ENCODE data around the gene OTOG.

Gene OTOG

DNA sequence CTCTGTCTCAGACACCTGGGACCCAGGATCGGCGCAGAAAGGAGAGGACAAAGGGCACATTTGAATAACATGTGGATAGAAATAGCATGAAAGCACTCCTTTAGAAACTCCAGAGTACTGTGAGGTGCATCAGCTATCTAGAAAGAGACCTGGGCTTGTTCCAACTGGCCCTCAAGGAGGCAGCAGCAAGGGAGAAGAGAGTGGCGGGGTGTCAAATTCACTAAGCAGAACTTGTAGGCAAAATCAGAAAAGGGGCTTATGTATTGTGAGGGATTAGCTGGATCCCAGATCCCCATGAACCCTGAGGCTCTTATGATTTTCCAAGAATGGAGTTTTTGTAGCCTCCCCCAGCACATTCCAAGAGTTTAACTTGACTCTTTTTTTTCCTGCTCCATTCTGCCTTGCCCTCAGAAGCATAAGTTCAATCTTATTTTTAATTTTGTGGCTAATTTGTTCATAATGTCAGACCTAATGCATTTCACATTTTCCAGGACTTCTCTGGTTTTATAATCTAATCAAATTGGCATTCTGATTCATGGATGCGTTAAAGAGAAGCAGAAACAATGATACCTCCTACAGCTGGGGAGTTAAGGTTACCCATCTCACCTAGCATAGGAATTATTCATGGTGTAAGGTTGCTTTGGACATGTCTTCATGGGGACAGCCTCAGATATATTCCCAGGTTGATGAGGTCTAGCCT, 36.4 kb upstream of the OTOG start:
- no peak for DNase-seq (ENCODE audit: low read depth)
- H3K4me3 ChIP-seq (ENCODE audit: low read depth, low read length): no peak overlapping the region
- TF ChIP-seq POLR2A (IDR thresholded peaks at IDR 0.05; ENCODE audit: extremely low read depth, insufficient read length) (no peak), MYC (IDR thresholded peaks at IDR 0.05; ENCODE audit: low read depth, low read length) (no peak)
- TF ChIP-seq, protein P1, sequence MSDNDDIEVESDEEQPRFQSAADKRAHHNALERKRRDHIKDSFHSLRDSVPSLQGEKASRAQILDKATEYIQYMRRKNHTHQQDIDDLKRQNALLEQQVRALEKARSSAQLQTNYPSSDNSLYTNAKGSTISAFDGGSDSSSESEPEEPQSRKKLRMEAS (IDR thresholded peaks at IDR 0.05; ENCODE audit: low read depth, low read length): no peak
- TF ChIP-seq, protein P2, sequence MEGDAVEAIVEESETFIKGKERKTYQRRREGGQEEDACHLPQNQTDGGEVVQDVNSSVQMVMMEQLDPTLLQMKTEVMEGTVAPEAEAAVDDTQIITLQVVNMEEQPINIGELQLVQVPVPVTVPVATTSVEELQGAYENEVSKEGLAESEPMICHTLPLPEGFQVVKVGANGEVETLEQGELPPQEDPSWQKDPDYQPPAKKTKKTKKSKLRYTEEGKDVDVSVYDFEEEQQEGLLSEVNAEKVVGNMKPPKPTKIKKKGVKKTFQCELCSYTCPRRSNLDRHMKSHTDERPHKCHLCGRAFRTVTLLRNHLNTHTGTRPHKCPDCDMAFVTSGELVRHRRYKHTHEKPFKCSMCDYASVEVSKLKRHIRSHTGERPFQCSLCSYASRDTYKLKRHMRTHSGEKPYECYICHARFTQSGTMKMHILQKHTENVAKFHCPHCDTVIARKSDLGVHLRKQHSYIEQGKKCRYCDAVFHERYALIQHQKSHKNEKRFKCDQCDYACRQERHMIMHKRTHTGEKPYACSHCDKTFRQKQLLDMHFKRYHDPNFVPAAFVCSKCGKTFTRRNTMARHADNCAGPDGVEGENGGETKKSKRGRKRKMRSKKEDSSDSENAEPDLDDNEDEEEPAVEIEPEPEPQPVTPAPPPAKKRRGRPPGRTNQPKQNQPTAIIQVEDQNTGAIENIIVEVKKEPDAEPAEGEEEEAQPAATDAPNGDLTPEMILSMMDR (IDR thresholded peaks at IDR 0.05; ENCODE audit: low read depth, low read length): no peak

DNA sequence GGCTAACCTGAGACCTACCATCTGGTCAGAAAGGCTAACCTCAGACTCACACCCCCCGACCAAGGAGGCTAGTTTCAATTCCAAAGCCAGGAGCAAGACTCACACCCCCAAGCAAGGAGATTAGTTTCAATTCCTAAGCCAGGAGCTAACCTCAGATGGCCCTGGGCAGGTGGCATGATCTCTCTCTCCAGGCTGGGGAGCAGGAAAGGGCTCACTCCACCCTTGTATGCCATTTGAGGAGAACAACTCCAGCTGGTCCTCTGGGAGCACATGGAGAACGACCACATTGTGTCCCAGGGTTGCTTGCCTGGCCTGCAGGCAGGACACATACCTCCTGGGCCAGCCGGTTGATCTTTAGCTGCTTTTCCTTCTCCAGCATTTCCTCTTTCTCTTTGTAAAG, 35.5 kb upstream of the OTOG start:
- H3K4me3 ChIP-seq (ENCODE audit: low read depth, low read length): no peak overlapping the region
- DNase-seq (ENCODE audit: low read depth): no peak
- no peak for TF ChIP-seq POLR2A (IDR thresholded peaks at IDR 0.05; ENCODE audit: extremely low read depth, insufficient read length)
- TF ChIP-seq, protein P1 (IDR thresholded peaks at IDR 0.05; ENCODE audit: low read depth, low read length): no peak

DNA sequence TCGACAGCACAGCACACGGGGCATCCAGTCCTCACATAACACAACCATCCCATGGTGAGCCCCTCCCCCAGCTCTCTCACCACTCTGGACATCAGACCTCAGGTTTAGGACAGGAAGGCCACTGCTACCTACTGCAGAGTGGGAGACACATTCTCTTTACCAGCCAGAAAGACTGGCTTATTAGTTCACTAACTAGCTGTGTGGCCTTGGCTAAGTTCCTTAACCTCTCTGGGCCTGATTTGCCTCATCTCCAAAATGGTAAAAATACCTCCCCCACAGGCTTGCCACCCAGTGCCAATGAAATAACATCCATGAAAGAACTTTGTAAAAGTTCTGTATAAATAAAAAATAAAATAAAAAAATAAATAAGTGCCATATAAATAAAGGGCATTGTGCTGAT, 35.0 kb upstream of the OTOG start:
- no peak overlapping the region for H3K4me3 ChIP-seq (ENCODE audit: low read depth, low read length)
- TF ChIP-seq MYC (IDR thresholded peaks at IDR 0.05; ENCODE audit: low read depth, low read length) (no peak), POLR2A (IDR thresholded peaks at IDR 0.05; ENCODE audit: extremely low read depth, insufficient read length) (no peak)
- TF ChIP-seq, protein P1 (IDR thresholded peaks at IDR 0.05; ENCODE audit: low read depth, low read length): no peak
- TF ChIP-seq, protein P2 (IDR thresholded peaks at IDR 0.05; ENCODE audit: low read depth, low read length): no peak
- DNase-seq (ENCODE audit: low read depth): no peak

DNA sequence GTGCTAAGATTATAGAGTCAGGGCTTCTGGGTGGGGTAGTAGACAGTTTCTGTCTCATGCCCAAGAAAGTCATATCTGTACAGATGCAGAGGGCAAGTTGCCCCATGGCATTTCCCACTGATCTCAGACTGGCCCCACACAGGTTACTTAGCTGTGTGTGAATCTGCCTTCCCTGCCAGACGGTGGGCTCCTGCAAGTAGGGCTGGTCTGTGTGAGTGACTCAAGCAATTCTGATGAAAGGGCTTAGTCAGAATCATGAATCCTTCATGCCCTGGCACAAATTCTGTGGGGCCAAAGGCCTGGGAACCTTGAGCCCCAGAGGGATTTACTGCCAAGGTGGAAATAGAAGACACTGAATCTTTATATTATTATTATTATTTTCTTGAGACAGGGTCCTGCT, 33.2 kb upstream of the OTOG start:
- H3K4me3 ChIP-seq (ENCODE audit: low read depth, low read length): no peak overlapping the region
- DNase-seq (ENCODE audit: low read depth): no peak
- TF ChIP-seq MYC (IDR thresholded peaks at IDR 0.05; ENCODE audit: low read depth, low read length) (no peak), POLR2A (IDR thresholded peaks at IDR 0.05; ENCODE audit: extremely low read depth, insufficient read length) (no peak)
- TF ChIP-seq, protein P1 (IDR thresholded peaks at IDR 0.05; ENCODE audit: low read depth, low read length): no peak
- TF ChIP-seq, protein P2 (IDR thresholded peaks at IDR 0.05; ENCODE audit: low read depth, low read length): no peak

DNA sequence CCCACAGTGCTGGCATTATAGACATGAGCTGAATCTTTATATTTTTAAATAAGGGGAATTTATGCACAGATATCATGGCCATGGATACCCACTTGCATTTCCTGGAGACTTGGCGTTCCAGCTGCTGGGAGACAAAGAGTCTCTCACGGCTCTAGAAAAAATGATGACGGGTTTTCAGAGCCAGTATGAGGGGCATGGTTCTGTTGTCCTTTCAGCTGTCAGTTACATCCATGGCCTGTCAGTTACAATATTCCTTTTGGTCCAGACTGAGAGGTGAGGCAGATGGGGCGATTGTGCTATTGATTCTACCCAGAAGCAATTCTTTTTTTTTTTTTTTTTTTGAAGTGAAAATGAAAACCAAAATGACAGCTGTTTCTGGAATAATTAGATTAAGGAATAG, 32.6 kb upstream of the OTOG start:
- no peak for TF ChIP-seq MYC (IDR thresholded peaks at IDR 0.05; ENCODE audit: low read depth, low read length)
- TF ChIP-seq, protein P1 (IDR thresholded peaks at IDR 0.05; ENCODE audit: low read depth, low read length): no peak
- no peak for TF ChIP-seq POLR2A (IDR thresholded peaks at IDR 0.05; ENCODE audit: extremely low read depth, insufficient read length)
- TF ChIP-seq, protein P2 (IDR thresholded peaks at IDR 0.05; ENCODE audit: low read depth, low read length): no peak
- DNase-seq (ENCODE audit: low read depth): no peak
- H3K4me3 ChIP-seq (ENCODE audit: low read depth, low read length): no peak overlapping the region

DNA sequence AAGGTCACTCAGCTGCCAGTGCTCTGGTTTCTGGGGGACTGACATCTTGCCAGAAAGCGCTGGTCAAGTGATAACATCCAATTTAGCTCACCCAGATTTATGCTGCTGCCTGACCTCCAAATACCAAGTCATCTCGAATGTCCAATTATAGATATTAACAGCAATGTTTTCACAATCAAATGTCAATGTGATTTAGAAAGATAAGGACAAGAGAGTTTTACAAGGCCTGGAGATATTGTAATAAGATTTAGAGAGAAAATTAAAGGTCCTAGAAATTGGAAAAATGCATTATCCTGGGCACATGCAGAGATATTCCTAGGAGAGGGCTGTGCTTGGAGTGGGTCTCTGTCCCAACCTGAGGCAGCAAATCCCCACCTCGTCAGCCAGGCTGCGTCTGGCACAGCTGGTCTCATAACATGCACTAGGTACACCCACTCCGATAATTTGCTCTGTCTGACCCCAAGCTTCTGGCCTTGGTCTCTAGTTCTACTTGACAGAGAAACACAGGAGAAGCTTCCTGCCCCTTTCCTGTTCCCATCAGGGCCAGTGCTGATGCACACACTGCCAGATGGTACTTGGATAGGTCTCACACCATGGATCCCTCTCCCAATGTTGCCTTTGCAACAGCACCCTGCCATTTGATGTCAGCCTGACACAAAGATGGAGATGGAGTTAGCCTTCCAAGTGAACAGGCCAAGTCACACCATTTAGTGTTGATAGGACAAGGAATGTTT, 31.4 kb upstream of the OTOG start:
- TF ChIP-seq MYC (IDR thresholded peaks at IDR 0.05; ENCODE audit: low read depth, low read length) (no peak), POLR2A (IDR thresholded peaks at IDR 0.05; ENCODE audit: extremely low read depth, insufficient read length) (no peak)
- TF ChIP-seq, protein P1 (IDR thresholded peaks at IDR 0.05; ENCODE audit: low read depth, low read length): no peak
- TF ChIP-seq, protein P2 (IDR thresholded peaks at IDR 0.05; ENCODE audit: low read depth, low read length): no peak
- DNase-seq (ENCODE audit: low read depth): no peak
- no peak overlapping the region for H3K4me3 ChIP-seq (ENCODE audit: low read depth, low read length)

All from NB4 (cell line).